Stomach (tissue), 4 donors: ENCODE results near the gene ROCK1.

Source experiments
- EP300 ChIP-seq: sonication (generic); formaldehyde crosslinking; IDR thresholded peaks from one replicate; pipeline ENCODE4 v1.6.1; 2017; ENCODE audit warnings: antibody characterized with exemption
- POLR2AphosphoS5 ChIP-seq, 3 donors: sonication (generic); formaldehyde crosslinking; IDR thresholded peaks; one replicate each; pipeline ENCODE4 v1.6.1; 2016; ENCODE audit warnings: antibody characterized with exemption in 3 of 3
- TF ChIP-seq, protein P1 (sequence below), 7 experiments: fragments of 450-650 bp in 4 of 7; fragments of 200-600 bp in 3 of 7; sonication (generic) in 3 of 7; IDR thresholded peaks; one replicate each; pipeline ENCODE4 v1.5.1; 2016 to 2019; ENCODE audit warnings: antibody characterized with exemption in 7 of 7, control low read depth in 2 of 7, mild to moderate bottlenecking in 1 of 7

DNA sequence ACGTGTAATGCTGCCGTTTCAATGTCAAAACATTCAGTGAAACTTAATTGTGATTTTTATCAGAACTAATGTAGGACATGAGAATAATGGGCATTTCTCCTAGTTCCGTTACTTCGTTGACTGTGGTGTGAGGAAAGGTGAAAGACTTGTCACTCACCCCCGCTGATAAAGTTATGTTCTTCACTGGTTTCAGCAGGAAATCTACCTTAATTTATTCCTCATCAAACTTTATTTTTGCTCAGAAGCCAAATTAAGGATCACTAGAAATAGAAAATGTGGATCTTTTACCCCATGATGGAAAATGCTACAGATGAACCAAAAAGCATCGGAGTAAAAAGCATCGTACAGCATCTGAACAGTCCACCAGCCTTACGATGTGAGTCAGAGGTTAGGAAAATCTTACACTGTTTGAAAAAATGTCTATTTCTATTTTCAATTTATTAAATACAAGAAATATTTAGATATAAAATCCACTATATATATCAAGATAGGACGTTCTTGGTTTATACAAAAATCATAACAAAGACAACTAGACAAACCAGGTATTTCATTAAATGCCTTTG, 1.0 kb upstream of the ROCK1 start:
- TF ChIP-seq POLR2AphosphoS5 (IDR thresholded peaks at IDR 0.05) (no peak), EP300 (no peak)
- TF ChIP-seq, protein P1, sequence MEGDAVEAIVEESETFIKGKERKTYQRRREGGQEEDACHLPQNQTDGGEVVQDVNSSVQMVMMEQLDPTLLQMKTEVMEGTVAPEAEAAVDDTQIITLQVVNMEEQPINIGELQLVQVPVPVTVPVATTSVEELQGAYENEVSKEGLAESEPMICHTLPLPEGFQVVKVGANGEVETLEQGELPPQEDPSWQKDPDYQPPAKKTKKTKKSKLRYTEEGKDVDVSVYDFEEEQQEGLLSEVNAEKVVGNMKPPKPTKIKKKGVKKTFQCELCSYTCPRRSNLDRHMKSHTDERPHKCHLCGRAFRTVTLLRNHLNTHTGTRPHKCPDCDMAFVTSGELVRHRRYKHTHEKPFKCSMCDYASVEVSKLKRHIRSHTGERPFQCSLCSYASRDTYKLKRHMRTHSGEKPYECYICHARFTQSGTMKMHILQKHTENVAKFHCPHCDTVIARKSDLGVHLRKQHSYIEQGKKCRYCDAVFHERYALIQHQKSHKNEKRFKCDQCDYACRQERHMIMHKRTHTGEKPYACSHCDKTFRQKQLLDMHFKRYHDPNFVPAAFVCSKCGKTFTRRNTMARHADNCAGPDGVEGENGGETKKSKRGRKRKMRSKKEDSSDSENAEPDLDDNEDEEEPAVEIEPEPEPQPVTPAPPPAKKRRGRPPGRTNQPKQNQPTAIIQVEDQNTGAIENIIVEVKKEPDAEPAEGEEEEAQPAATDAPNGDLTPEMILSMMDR (IDR thresholded peaks at IDR 0.05): no peak
